NCI-H510A treated with DMSO at 0.1 percent for 48 hours (cell line): ENCODE measurements around the gene DNASE1L2.

Source experiments
- DNase-seq: peaks from one replicate; lab custom pipeline; 2025; lab: John Stamatoyannopoulos, UW

The DNASE1L2 gene

DNA sequence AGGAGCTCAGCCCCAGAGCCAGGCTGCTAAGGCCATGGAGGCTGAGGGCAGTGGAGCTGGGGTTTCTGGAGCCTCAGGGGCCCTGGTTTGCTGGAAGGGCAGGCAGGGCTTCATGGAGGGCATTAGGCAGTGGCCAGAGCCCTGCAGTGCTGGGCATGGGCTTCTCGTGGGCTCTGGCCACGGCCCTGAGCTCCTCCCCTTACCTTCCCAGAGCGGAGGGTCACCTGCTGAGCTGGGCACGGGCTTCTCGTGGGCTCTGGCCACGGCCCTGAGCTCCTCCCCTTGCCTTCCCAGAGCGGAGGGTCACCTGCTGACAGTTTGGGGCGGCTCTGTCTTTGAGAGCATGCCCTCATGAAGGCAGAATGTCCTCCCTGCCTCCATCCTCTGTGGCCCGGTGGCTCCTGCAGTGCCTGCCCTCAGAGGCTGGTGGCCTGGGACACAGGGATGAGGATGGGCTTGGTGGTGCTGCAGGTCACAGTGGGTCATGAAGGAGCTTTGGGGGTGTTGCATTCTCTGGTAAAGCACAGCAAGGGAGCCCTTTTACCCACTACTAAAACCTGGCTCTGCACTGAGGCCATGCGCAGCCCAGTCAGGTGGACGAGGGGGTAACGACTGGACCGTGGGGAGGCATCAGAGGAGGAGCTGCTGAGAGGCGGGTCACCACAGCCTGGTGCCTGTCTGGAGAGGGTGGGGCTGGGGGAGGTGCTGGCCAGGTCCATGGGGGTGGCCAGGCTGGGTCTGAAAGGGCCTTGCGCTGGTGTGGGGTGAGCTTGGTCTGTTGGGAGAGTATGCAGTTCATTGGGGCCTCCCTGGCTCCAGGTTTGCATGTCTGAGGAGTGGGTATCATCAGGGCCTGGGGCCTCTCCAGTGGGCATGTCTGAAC lies 34.6 kb downstream of the DNASE1L2 start:
- no peak for DNase-seq

DNA sequence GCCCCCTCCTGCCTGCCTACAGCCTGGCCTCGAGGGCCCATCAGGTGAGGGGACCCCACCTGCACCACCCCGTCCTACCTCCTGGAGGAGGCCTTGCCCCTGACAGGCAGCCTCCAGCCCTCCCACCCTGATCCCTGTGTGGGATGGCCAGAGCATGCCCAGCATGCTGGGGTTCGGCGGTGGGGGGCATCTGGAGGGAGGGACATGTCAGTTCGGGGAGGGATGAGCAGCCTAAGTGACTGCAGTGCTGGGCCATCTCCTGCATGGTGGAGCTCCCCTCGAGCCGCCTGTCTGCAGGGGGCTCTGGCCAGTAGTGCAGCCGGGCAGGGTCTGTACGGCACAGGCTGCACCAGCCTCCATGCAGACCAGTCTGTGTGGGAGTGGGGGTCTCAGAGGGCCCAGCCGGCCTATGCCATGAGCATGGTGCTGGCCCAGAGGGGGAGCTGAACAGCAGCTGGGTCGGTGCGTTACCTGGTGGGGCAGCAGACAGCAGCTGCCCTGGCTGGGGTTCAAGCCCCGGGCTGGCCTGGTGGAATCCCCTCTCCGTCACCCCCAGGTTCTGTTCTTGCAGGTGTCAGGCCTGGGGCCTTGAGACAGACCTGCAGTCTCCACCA lies 35.7 kb downstream of the DNASE1L2 start:
- no peak for DNase-seq

DNA sequence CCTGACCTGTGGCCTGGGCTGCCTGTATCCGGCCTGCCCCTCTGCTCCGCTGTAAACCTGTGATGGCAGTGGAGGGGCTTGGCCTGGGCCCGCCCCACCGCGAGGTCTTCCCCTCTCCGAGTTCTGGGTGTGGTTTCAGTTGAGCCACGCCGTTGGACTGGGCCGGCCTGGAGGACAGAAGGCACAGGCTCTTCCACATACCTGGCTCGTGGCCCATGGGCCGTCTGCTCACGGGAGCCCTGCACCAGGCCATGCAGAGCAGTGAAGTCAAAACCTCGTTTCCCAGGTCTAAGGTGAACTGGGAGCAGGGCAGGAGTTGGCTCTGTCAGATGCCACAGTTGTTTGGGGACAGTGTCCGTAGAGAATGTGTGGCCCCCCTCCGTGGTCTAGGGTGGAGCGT lies 37.2 kb downstream of the DNASE1L2 start:
- no peak for DNase-seq

DNA sequence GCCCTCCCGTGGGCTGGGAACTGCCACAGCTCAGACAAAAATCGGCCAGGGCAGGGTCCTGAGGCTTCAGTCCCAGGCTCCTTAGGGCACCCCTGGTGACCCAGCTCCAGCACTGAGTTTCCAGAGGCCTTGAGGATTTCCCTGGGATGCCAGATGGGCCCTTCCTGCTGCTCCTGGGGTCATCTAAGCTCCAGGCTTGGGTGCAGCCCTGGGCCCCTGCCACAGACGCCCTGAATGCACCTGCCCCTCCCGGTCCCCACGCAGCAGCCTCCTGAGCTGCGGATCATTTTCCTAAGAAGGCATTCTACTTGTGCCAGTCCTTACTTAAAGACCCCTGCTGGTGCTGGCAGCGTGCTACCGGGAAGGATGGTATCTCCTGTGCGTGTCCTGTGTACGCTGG lies 37.7 kb downstream of the DNASE1L2 start:
- DNase-seq = no peak

DNA sequence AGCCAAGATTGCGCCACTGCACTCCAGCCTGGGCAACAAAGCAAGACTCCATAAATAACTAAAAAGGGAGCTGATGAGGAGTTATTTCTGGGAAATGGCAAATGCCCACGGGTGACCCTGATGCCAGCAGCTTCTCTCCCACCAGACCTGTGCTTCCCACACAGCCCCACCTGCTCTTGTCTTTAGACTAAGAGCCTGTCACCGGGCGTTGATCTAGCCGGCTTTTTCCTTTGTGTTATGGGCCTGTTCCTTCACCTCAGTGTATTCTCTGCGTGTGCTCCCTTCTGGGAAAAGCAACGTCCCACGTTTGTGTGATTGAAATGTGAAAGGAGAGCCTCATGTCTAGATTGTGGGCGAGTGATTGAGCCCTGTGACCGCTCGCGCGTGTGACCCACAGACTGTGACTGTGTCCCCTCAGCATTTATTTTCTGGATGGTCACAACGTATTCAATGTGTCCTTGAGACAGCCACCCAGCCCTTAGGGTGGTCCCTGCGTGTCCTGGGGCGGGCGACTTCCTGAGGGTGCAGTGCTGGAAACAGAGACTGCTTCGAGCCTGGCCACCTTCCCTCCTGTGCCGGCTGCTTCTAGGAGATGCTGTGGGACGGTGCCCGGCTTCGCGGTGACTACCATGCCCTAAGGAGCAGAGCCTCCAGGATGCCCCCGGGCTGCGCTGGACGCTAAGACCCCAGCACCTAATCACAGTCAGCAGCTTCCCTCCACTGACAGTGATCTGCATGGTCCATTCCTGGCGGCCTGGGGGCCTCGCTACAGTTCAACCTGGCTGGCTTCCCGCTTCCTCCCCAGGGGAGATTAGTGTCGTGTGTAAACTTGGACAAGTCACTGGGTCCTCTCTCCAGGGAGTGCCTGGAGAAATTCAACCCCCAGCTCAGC lies 39.5 kb downstream of the DNASE1L2 start:
- DNase-seq = no peak

DNA sequence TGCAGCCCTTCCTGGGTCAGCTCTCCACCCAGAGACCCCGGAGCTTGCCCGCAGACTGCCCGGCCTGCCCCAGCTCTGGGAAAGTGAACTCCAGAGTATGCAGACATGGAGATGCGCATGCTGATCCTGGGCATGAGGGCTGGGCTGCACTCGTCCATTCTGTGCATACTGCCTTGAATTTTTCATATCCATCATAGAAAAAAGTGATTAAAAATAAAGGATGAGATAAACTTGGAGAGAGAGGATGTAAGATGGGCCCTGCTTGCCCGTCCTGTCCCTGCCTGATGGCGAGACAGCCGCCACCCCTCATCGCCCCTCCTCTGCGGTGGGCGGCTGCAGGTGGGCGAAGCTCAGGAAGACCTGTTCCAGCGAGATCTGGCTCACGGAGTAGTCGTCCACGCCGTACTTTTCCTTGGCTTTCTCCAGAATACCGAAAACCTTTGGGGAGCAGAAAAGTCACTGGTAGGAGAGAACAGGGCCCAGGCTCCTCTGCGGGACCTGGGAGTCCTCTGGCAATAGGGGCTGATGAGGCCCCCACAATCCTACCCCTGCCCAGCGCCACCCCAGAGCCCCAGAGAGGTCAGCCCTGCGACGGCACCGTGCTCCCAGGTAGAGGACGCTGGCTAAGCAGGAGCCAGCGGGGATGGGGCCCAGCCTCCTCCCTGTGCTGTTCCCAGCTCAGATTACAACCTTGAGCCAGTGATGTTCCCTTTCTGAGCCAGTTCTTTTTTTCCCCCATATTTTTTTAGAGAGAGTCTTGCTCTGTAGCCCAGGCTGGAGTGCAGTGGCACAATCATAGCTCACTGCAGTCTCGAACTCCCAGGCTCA lies 40.3 kb downstream of the DNASE1L2 start:
- no peak for DNase-seq

DNA sequence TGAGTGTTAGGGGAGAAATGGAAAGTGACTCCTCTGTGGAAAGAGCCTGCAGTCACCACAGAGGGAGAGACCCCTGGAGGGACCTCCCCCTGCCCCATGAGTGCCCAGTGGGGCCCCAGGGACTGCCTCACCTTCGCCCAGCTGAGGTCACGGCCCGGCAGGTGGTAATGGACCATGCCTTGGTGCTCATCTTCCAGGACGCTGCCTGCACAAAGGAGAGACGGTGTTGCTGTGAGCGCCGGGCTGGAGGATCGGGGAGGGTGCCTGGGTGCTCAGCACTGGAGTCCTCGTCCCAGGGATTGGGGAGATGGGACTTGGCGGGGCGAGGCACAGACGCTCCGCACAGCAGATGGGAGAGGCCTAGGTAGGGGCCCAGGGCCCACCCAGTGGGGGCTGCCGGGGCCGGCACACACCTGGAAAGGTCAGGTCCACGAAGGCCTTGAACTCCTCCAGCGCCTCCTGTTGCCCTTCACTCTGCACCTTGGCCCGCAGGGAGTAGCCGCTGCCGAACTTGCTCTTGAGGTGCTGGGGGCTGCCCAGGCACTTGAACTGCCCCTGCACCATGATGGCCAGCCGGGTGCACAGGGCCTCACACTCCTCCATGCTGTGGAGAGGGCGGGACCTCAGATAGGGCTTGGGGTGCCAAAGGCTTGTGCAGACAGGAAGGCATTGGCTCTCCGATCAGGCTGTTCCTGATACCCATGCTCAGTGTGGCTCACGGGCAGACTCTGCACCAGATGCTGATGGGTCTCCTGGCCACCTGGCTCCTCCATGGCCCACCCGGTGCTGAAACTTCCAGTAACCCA lies 41.4 kb downstream of the DNASE1L2 start:
- no peak for DNase-seq

DNA sequence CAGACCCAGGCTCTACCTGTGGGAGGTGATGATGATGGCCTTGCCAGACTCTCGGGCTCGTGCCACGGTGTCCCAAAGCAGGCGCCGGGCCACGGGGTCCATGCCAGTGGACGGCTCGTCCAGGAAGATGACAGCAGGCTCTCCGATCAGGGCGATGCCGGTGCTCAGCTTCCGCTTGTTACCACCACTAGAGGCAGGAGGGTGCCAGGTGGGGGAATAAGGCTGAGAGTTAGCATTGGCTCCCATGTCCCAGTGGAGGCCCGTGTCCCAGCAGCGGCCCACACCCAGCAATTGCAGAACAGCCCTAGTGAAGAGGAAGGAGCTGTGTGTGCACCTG lies 42.0 kb downstream of the DNASE1L2 start:
- DNase-seq = no peak

DNA sequence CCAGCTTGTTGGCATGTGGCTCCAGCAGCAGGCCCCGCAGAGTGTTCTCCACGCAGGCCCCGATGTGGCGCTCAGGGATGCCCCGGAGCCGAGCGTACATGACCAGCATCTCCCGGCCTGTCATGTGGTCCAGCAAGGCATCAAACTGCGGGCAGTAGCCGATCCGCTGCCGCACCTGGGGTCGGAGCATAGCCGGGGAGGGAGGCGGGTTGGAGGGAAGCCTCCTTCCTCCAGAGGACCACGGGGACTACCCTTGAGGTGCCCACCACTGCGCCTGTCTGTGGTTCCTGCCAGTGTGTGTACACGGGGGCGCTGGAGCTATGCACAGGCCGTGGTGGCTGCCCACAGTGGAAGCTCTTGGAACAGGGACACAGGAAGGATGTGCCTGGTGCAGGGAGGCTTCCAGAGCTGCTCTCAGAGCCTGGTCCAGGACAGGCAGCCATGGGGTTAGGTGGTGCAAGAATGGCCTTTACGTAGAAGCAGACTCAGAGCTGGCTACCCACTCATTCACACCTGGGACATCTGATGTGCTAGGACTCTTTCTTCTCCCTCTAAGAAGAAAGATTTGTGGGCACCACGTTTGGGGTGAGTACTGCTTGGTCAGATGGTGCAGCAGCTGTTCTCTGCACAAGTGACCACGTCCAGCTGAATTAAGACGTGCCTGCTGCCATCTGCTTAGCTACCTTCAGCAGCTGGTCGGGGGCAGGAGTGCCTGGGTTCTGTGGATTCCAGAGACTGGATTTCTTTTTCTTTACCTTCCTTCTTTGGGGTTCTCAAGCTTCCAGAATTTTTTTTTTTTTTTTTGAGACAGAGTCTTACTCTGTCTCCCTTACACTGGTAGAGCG lies 42.9 kb downstream of the DNASE1L2 start:
- DNase-seq = no peak

DNA sequence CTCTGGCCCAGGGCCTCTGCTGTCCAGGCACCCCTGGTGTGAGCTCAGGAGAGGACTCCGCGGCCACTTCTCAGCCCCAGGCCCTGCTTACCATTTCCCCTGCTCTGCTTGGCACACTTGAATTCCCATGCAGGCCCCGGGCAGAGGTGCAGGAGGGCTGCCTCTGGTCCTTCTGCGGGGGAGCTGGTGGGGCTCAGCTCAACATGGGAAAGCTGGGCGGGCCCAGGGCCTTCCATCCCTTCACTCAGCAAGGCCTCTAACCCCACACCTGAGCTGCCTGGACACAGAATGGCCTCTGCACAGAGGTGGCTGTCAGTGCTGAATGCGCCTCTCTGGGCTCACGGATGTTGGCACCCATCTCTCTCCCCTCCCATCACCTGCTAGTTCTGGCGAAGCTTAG lies 44.2 kb downstream of the DNASE1L2 start:
- no peak for DNase-seq

DNA sequence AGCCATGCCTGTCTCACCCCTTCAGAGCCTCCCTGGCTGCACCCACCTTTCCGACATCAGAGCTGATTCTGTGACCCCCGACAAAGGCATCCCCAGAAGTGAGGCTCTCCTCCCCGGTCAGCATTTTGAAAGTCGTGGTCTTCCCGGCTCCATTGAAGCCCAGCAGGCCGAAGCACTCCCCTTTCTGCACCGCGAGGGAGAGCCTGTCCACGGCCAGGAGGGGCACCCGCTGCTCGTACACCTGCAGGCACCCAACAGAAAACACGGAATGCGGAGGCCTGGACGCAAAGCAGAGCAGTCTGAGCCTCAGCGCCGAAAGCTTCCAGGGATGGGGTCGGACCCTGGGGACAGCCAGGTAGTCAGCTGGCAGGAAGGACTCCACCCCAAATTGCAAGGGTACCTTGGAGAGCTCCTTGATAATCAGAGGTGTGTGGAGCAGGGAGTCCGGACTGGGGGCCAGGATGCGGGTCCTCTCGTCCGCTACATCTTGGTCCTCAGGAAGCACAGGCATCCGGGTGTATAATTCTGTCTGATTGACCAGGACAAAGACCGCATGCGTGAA lies 44.8 kb downstream of the DNASE1L2 start:
- DNase-seq = no peak

DNA sequence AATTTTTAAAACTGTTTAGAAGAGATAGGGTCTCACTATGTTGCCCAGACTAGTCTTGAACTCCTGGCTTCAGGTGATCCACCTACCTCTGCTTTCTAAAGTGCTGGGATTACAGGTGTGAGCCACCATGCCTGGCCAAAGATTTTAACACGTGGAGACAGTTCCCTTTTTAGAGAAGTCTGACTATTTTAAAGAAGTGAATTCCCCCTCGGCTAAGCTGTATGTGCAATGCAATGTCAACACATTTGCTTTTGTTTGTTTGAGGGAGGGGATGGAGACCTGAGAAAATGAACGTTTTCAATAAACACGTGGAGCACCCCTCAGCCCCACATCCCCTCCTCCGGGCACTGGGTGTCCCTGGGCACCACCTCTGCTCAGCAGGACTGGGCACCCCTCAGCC lies 46.0 kb downstream of the DNASE1L2 start:
- no peak for DNase-seq

DNA sequence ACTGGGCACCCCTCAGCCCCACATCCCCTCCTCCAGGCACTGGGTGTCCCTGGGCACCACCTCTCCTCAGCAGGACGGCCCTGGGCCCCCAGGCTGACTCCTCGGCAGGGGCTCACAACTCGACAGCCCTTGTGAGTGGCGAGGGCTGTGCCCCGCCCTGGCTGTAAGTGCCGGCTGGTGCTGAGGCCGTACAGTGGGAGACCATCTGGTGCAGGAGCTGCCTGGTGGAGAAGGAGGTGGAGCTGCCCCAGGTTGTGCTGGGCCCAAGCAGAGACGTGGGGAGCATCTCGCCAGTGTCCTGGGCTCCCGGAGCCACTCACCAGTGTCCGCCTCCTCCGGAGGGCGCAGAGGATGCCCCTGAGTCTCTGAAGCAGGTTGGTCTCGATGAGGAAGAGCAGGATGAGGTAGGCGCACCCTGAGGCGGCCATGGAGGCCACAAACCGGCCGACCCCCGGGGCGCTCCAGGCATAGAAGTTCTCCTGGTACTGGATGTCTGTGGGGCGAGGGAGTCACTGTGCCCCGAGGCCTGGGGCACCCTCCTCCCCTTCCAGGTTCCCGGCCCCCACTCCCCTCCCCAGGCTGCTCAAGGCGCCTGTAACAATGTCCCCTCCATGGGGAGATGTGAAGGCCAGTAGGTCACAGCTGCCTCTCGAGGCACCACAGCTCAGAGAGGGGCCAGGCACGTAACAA lies 46.8 kb downstream of the DNASE1L2 start:
- no peak for DNase-seq

DNA sequence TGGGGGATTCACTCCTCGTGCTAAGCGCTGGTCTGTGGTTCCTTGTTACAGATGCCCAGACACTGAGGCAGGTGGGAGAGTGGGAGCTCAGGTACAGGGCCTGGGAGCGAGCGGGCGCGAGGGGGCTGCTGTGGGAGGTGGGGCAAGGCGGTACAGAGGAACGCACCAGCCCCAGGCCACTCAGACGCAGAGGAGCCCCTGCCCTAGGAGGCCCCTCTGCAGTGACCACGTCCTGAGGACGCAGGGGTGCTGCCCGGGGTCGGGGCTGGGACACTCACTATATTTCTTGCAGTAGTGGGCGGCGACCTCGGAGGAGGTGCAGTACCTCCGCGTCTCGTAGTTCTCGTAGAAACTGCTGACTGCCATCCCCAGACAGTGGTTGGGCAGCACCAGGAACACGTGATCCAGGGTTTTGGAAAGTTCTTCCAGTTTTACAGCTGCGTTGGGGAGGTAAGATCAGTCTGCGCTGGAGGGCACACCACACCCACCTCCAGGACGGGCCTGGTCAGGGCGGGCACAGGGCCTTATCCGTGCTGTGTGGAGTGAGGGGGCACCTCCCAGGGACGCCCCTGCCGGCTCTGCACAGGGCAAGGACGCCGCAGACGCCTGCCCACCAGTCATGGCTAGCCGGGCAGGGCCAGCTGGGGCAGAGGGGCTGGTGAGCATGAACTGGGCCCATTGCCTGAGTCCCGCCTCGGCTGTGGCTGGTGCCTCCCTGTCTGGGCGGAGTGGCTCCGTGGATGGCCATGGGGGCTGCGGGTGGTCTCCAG lies 47.9 kb downstream of the DNASE1L2 start:
- DNase-seq = no peak

DNA sequence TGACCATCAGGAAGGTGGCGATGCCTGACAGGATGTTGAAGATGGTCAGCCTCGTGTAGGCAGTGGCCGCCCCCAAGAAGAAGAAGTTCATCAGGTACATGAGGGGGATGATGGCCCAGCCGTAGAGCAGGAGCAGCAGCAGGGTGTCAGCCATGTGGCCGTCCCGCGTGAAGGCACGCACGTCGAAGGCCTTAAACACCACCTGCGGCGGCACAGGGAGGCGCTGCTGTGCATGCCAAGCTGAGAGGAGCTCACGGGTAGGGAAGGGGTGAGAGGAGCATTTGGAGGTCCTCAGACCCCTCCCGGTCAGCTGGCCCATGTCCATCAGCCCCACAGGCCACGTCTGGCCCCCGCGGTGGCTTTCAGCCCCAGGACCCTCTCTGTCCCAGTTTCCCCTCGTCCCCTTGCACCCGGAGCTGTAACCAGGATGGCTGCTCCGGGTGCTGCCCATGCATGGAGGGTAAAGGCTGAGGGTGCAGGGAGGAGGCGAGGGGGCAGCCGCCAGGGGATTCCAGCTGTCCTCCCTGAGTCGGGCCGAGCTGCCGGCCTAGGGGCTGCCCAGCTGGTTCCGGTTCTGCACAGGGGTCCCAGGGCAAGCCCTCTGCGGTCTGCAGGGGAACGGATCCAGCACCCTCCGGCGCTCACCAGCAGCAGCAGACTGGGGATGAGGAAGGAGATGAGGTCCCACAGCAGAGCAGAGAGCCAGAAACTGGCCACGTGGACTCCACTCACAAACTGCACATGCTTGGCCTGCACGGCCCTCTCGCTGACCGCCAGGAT lies 48.7 kb downstream of the DNASE1L2 start:
- no peak for DNase-seq

DNA sequence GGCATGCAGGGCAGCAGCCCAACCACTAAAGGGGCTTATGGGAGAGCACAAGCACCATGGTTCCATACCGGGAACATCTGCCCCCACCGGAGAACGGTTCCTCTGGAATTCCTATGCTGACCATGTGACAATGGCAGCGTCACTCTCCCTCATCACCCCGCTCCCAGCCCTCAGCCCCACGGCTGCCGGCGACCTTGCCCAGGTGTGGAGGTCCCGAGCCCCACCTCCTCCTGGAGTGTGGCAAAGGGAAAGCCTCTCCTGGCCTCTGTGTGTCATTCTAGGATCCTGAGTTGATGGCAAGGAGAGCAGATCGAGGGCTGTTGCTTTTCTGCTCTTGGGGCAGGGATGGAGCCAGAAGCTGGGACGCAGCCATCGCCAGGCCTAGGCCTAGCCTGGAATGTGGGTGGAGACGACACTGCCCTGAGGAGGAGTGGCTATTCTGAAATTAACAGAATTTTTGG lies 49.5 kb downstream of the DNASE1L2 start:
- DNase-seq = no peak

DNA sequence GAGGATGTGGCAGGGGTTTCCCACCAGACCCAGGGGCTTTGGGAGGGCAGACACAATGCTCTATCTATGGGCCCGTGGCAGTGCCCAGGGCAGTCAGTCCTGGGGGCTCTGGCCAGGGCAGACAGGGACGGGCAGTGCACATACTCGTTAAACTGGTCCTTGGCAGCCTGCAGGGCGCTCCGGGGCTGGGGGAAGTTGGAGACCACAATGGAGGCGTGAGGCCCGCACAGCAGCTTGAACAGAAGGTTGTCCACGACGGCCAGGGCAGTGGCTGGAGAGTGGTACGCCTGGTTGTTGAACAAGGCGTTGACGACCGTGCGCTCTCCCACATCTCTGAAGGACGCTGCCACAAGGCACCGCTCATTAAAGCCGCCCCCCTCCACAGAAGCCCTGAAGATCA lies 50.3 kb downstream of the DNASE1L2 start:
- no peak for DNase-seq
